D721Med (cell line): ENCODE data around the gene SCGB1D4.
"Not testable (repeated sequence)": the region's sequence is repeated elsewhere in the genome, so short reads cannot be mapped to it uniquely, and the experiment has no call there.

Experiments
- DNase-seq: peaks from one replicate; pipeline ENCODE4 v3.0.0; 2011; ENCODE audit warnings: low spot score; ENCODE audit not compliant: insufficient read length
- FAIRE-seq: peaks from 2 replicates; lab custom pipeline; 2011; peaks lifted over from hg19 to GRCh38; lab: Jason Lieb, UNC
- CTCF ChIP-seq: IDR thresholded peaks from 2 replicates; pipeline ENCODE4 v1.5.1; 2012; ENCODE audit warnings: mild to moderate bottlenecking, control low read depth; ENCODE audit not compliant: insufficient read depth; ENCODE audit errors: missing control alignments

SCGB1D4 gene

GRCh38 chr11:62298975-62299374 lies at the start of gene SCGB1D4:
Gene SCGB1D4, minus strand, starts transcription at chr11:62299075. Its CDS starts 65 bp downstream, at chr11:62299010.
- no peak for FAIRE-seq
- TF ChIP-seq CTCF = no peak
- no peak for DNase-seq

GRCh38 chr11:62345861-62346260 lies 47.0 kb upstream of the SCGB1D4 start:
- DNase-seq (no peak), FAIRE-seq (no peak)
- TF ChIP-seq CTCF = no peak

- FAIRE-seq (no peak), DNase-seq (no peak)
- TF ChIP-seq CTCF = no peak
Measured at GRCh38 chr11:62344210-62344609, 45.3 kb upstream of the SCGB1D4 start.

GRCh38 chr11:62343646-62344190 lies 44.8 kb upstream of the SCGB1D4 start:
- DNase-seq, FAIRE-seq: not testable (repeated sequence)

GRCh38 chr11:62341588-62341987 lies 42.7 kb upstream of the SCGB1D4 start:
- FAIRE-seq = no peak
- no peak for DNase-seq
- no peak for TF ChIP-seq CTCF

- no peak for DNase-seq
- no peak for FAIRE-seq
- peak; percentile 42 for TF ChIP-seq CTCF
Measured at GRCh38 chr11:62340269-62340901, 41.5 kb upstream of the SCGB1D4 start.

- no peak for TF ChIP-seq CTCF
- FAIRE-seq = no peak
- DNase-seq = no peak
Measured at GRCh38 chr11:62338218-62338617, 39.3 kb upstream of the SCGB1D4 start.
